ENCODE data around the gene MORC4. TPM values are rescaled to one million over a fixed set of nuclear protein-coding genes. Genes with fewer than 3 reads are reported as not detected.

The MORC4 gene
- total RNA-seq, 1 experiment from 2014 or later, result 24.8 TPM

- no peaks in the 10 kb centered on the region for H3K9me2 ChIP-seq (replicated peaks; ENCODE audit: low read length)
- ATAC-seq (no peak), DNase-seq (no peak)
- no peak overlapping the region for H3K9ac ChIP-seq (ENCODE audit: low read length)
- no peak for TF ChIP-seq EZH2phosphoT487 (IDR thresholded peaks at IDR 0.05; ENCODE audit: borderline replicate concordance, low read length)
- no peak for TF ChIP-seq CTCF (conservative IDR thresholded peaks at IDR 0.05; ENCODE audit: low read depth, low read length)
- H3K79me2 ChIP-seq (ENCODE audit: low read length), result peaks cover 26% of the 10 kb centered on the region
- no peaks in the 10 kb centered on the region for H3K9me3 ChIP-seq (ENCODE audit: low read length)
- H4K20me1 ChIP-seq (ENCODE audit: low read length), result no peaks in the 10 kb centered on the region
- H3K4me2 ChIP-seq (ENCODE audit: low read length), result no peak overlapping the region
- no peaks in the 10 kb centered on the region; the same call in 1 of the 2 replicates for H3K36me3 ChIP-seq (ENCODE audit: low read depth, low read length)
- H3K4me3 ChIP-seq (ENCODE audit: low read length), result no peak overlapping the region
- no TSS peak for BruUV-seq (replicated peaks)
- intact Hi-C loops (cut with micrococcal nuclease), result no loop called here
- H3F3A ChIP-seq (ENCODE audit: low read length, unreplicated experiment), result no peaks in the 10 kb centered on the region
- no peak overlapping the region for H3K27ac ChIP-seq (ENCODE audit: low read length)
- CTCF ChIA-PET, result no interaction called here
- no peaks in the 10 kb centered on the region for H3K27me3 ChIP-seq (ENCODE audit: low read length)
- H2AFZ ChIP-seq (ENCODE audit: low read length), result no peak overlapping the region
- H3K4me1 ChIP-seq (ENCODE audit: insufficient read depth, low read length), result peaks cover 12% of the 10 kb centered on the region
- POLR2A ChIA-PET (ENCODE audit: unreplicated experiment), result no interaction called here
Measured at GRCh38 chrX:106995678-106996077, 4.3 kb downstream of the MORC4 start.

- TF ChIP-seq EZH2 (IDR thresholded peaks at IDR 0.05; ENCODE audit: low read length, unreplicated experiment) (no peak), EZH2phosphoT487 (IDR thresholded peaks at IDR 0.05; ENCODE audit: borderline replicate concordance, low read length) (no peak), CTCF (conservative IDR thresholded peaks at IDR 0.05; ENCODE audit: low read depth, low read length) (no peak)
- ATAC-seq (no peak), DNase-seq (no peak)
- Histone ChIP-seq H3K9me3 (ENCODE audit: low read length) (no peaks in the 10 kb centered on the region), H3K4me2 (ENCODE audit: low read length) (no peak overlapping the region), H3K9ac (ENCODE audit: low read length) (no peak overlapping the region), H3K79me2 (ENCODE audit: low read length) (no peaks in the 10 kb centered on the region), H3K4me1 (ENCODE audit: insufficient read depth, low read length) (no peaks in the 10 kb centered on the region), H3K27ac (ENCODE audit: low read length) (no peak overlapping the region), H2AFZ (ENCODE audit: low read length) (no peak overlapping the region), H3K27me3 (ENCODE audit: low read length) (no peaks in the 10 kb centered on the region), H3F3A (ENCODE audit: low read length, unreplicated experiment) (no peaks in the 10 kb centered on the region), H3K9me2 (replicated peaks; ENCODE audit: low read length) (no peaks in the 10 kb centered on the region), H3K36me3 (ENCODE audit: low read depth, low read length) (no peaks in the 10 kb centered on the region), H4K20me1 (ENCODE audit: low read length) (no peaks in the 10 kb centered on the region), H3K4me3 (ENCODE audit: low read length) (no peak overlapping the region)
- intact Hi-C loops (cut with micrococcal nuclease), result no loop called here
- no TSS peak for BruUV-seq (replicated peaks)
- ChIA-PET CTCF (no interaction called here), POLR2A (ENCODE audit: unreplicated experiment) (interaction anchor here (0.7 kb wide), 1 partner anchor 384 kb away, joined by 7 read pairs; no protein-coding TSS in a partner anchor)
Measured at GRCh38 chrX:106987488-106987887, 12.5 kb downstream of the MORC4 start.

GRCh38 chrX:106980952-106981626 is 18.9 kb downstream of the MORC4 start:
- ChIA-PET CTCF (no interaction called here), POLR2A (ENCODE audit: unreplicated experiment) (no interaction called here)
- Histone ChIP-seq H3K4me3 (ENCODE audit: low read length) (no peak overlapping the region), H3K27ac (ENCODE audit: low read length) (no peak overlapping the region), H3K79me2 (ENCODE audit: low read length) (no peaks in the 10 kb centered on the region), H3K9ac (ENCODE audit: low read length) (no peak overlapping the region), H3K4me1 (ENCODE audit: insufficient read depth, low read length) (no peaks in the 10 kb centered on the region), H3K27me3 (ENCODE audit: low read length) (no peaks in the 10 kb centered on the region), H3K9me3 (ENCODE audit: low read length) (no peaks in the 10 kb centered on the region), H2AFZ (ENCODE audit: low read length) (no peak overlapping the region), H3K4me2 (ENCODE audit: low read length) (no peak overlapping the region), H3F3A (ENCODE audit: low read length, unreplicated experiment) (no peaks in the 10 kb centered on the region), H4K20me1 (ENCODE audit: low read length) (no peaks in the 10 kb centered on the region), H3K9me2 (replicated peaks; ENCODE audit: low read length) (no peaks in the 10 kb centered on the region), H3K36me3 (ENCODE audit: low read depth, low read length) (no peaks in the 10 kb centered on the region)
- ATAC-seq (no peak), DNase-seq (no peak)
- BruUV-seq (replicated peaks), result no TSS peak
- TF ChIP-seq EZH2phosphoT487 (IDR thresholded peaks at IDR 0.05; ENCODE audit: borderline replicate concordance, low read length), result no peak
- no peak for TF ChIP-seq CTCF (conservative IDR thresholded peaks at IDR 0.05; ENCODE audit: low read depth, low read length)
- no peak for TF ChIP-seq EZH2 (IDR thresholded peaks at IDR 0.05; ENCODE audit: low read length, unreplicated experiment)
- intact Hi-C loops (cut with micrococcal nuclease), result no loop called here
